Ovary (tissue), 9 donors: ENCODE measurements around the gene MCTP1. TPM values are rescaled to one million over a fixed set of nuclear protein-coding genes. Genes with fewer than 3 reads are reported as not detected.

Experiments used
- DNase-seq, 5 donors: peaks; one replicate each; pipeline ENCODE4 v3.0.0-alpha.2; 2019 to 2020
- H3K27ac ChIP-seq, 2 donors: fragments of 200-600 bp; one replicate each; pipeline versions ENCODE4 v1.5.1 to v1.8.0; 2019 to 2022
- H3K27me3 ChIP-seq: fragments of 200-600 bp; one replicate; pipeline ENCODE4 v1.8.0; 2022
- H3K36me3 ChIP-seq: fragments of 200-600 bp; sonication (generic); one replicate; pipeline ENCODE4 v1.5.1; 2019
- H3K4me1 ChIP-seq: one replicate; pipeline ENCODE4 v1.8.1; 2013; ENCODE audit warnings: mild to moderate bottlenecking, moderate library complexity; ENCODE audit not compliant: insufficient read depth
- H3K4me3 ChIP-seq: fragments of 200-600 bp; sonication (generic); one replicate; pipeline ENCODE4 v1.5.1; 2017
- H3K9me3 ChIP-seq, 2 donors: fragments of 200-600 bp in 1 of 2; sonication (generic) in 1 of 2; one replicate each; pipeline versions ENCODE4 v1.5.1 to v1.8.1; 2013 to 2019; ENCODE audit warnings: mild to moderate bottlenecking in 1 of 2, moderate library complexity in 1 of 2
- CTCF ChIP-seq, 3 donors: fragments of 450-650 bp in 2 of 3; fragments of 200-600 bp in 1 of 3; IDR thresholded peaks; one replicate each; pipeline versions ENCODE4 v1.5.1 to v1.8.0; 2016 to 2022; ENCODE audit warnings: antibody characterized with exemption in 3 of 3, mild to moderate bottlenecking in 1 of 3
- EP300 ChIP-seq: sonication (generic); formaldehyde crosslinking; IDR thresholded peaks from one replicate; pipeline ENCODE4 v1.6.1; 2017; ENCODE audit warnings: antibody characterized with exemption
- POLR2A ChIP-seq: fragments of 450-650 bp; IDR thresholded peaks from one replicate; pipeline ENCODE4 v1.6.1; 2017; ENCODE audit warnings: antibody characterized with exemption, mild to moderate bottlenecking, moderate library complexity
- WGBS, 3 donors: extraction: QIAGEN DNeasy Blood & Tissue Kit in 1 of 3; methylation state at CpG; one replicate each; pipeline versions ENCODE4 v1.1.5 to v1.1.7; 2013 to 2017; 5-methylcytosine and 5-hydroxymethylcytosine counted together
- intact Hi-C, 4 donors: fragments of 100-400 bp; cut with DNase I; formaldehyde crosslinking; loops; one replicate each; pipeline versions ENCODE4 v1.11.0 to v1.15.1; 2022 to 2023
- polyA plus RNA-seq, 2 donors: library from polyadenylated mRNA; stranded (reverse); fragments of 200-250 nt in 1 of 2; fragments of 350-450 nt in 1 of 2; fragmentation: Illumina TruSeq in 1 of 2; extraction: RNeasy Lipid Tissue Mini Kit (QIAGEN cat#74804) in 1 of 2; gene quantifications; one replicate each; pipeline ENCODE4 v1.2.3, GENCODE V29; 2013 to 2014
- total RNA-seq, 7 donors: library from RNA; depleted of rRNA in 2 of 7; stranded (reverse); fragments of >200 nt in 2 of 7; fragmentation: NEBNext Ultra II Directional in 3 of 7; extraction: Animal tissue kit (Norgen Biotek cat#: 25700) in 3 of 7; gene quantifications; one replicate each; pipeline versions ENCODE4 v1.1.0 to v1.2.4, GENCODE V29; 2016 to 2023
- donor health status: DM: no; HTN: no; CAD: no; lungs with moderate emphysema.
- donor health status: DM: no; HTN: no; CAD: no.
- donor health status: Bipolar disorder and iron deficiency.
- donor health status: DM: yes; HTN: yes; CAD: no.
- donor health status: DM: no; HTN: no; CAD: no.
- donor health status: DM: yes; HTN: yes; CAD: no.

MCTP1 gene
- total and polyA plus RNA-seq, 9 donors, result 1.7 to 11.4 (median 5.0) TPM

GRCh38 chr5:94941122-94941755 is 343.7 kb downstream of the MCTP1 start:
- H3K27me3 ChIP-seq, result no peaks in the 10 kb centered on the region
- no peaks in the 10 kb centered on the region for H3K9me3 ChIP-seq
- no peaks in the 10 kb centered on the region for H3K4me1 ChIP-seq
- intact Hi-C loops, result no loop called here
- DNase-seq, result no peak
- no peaks in the 10 kb centered on the region for H3K36me3 ChIP-seq
- H3K27ac ChIP-seq, result no peak overlapping the region
- no peak overlapping the region for H3K4me3 ChIP-seq
- 55 to 74% (median 63%) methylated on average over 1 of the region's 1 CpG for WGBS, 3 donors
- no peak for TF ChIP-seq CTCF (IDR thresholded peaks at IDR 0.05)
- no peak for TF ChIP-seq POLR2A
- TF ChIP-seq EP300, result no peak

- intact Hi-C loops, result no loop called here
- DNase-seq, result no peak
- Histone ChIP-seq H3K36me3 (no peaks in the 10 kb centered on the region), H3K4me3 (no peak overlapping the region), H3K4me1 (no peaks in the 10 kb centered on the region), H3K27me3 (no peaks in the 10 kb centered on the region), H3K27ac (no peak overlapping the region), H3K9me3 (no peaks in the 10 kb centered on the region)
- no peak for TF ChIP-seq EP300
- no peak for TF ChIP-seq CTCF (IDR thresholded peaks at IDR 0.05)
- TF ChIP-seq POLR2A, result no peak
- 37 to 59% (median 40%) methylated on average over 2 of the region's 2 CpGs for WGBS, 3 donors
These were observed 352.6 kb downstream of the MCTP1 start for GRCh38 chr5:94932259-94932658.

- no peaks in the 10 kb centered on the region for H3K36me3 ChIP-seq
- H3K27me3 ChIP-seq, result no peaks in the 10 kb centered on the region
- no peak overlapping the region for H3K27ac ChIP-seq
- H3K4me3 ChIP-seq, result no peak overlapping the region
- no peak for DNase-seq
- 78 to 82% (median 79%) methylated on average over 6 of the region's 6 CpGs for WGBS, 3 donors
- intact Hi-C loops, result no loop called here
- H3K4me1 ChIP-seq, result no peaks in the 10 kb centered on the region
- no peaks in the 10 kb centered on the region for H3K9me3 ChIP-seq
- no peak for TF ChIP-seq CTCF (IDR thresholded peaks at IDR 0.05)
- no peak for TF ChIP-seq EP300
- no peak for TF ChIP-seq POLR2A
These were observed 356.0 kb downstream of the MCTP1 start for GRCh38 chr5:94928891-94929290.

GRCh38 chr5:94920570-94920969 is 364.3 kb downstream of the MCTP1 start:
- H3K4me1 ChIP-seq, result no peaks in the 10 kb centered on the region
- no peaks in the 10 kb centered on the region for H3K9me3 ChIP-seq
- no peak for TF ChIP-seq EP300
- no peak for TF ChIP-seq CTCF (IDR thresholded peaks at IDR 0.05)
- no peak for TF ChIP-seq POLR2A
- no peak overlapping the region for H3K27ac ChIP-seq
- intact Hi-C loops, result no loop called here
- no peak for DNase-seq
- no peaks in the 10 kb centered on the region for H3K36me3 ChIP-seq
- no peaks in the 10 kb centered on the region for H3K27me3 ChIP-seq
- H3K4me3 ChIP-seq, result no peak overlapping the region
- WGBS, 3 donors, result 92 to 96% (median 95%) methylated on average over 14 of the region's 14 CpGs
